Ishikawa (cell line): ENCODE results near the gene ZGPAT.

Source experiments
- CEBPB ChIP-seq: IDR thresholded peaks from 2 replicates; pipeline ENCODE4 v1.6.1; 2012
- CREB1 ChIP-seq: IDR thresholded peaks from 2 replicates; pipeline ENCODE4 v1.6.1; 2012; ENCODE audit warnings: low read depth
- EGR1 ChIP-seq: IDR thresholded peaks from 2 replicates; pipeline ENCODE4 v1.6.1; 2012
- EP300 ChIP-seq: IDR thresholded peaks from 2 replicates; pipeline ENCODE4 v1.6.1; 2012; ENCODE audit warnings: borderline replicate concordance
- FOXM1 ChIP-seq: IDR thresholded peaks from 2 replicates; pipeline ENCODE4 v1.6.1; 2012; ENCODE audit warnings: low read depth, borderline replicate concordance
- NFIC ChIP-seq: IDR thresholded peaks from 2 replicates; pipeline ENCODE4 v1.6.1; 2012
- RAD21 ChIP-seq: IDR thresholded peaks from 2 replicates; pipeline ENCODE4 v1.6.1; 2012; ENCODE audit warnings: low read depth
- TAF1 ChIP-seq: IDR thresholded peaks from 2 replicates; pipeline ENCODE4 v1.6.1; 2012; ENCODE audit warnings: low read depth, mild to moderate bottlenecking
- TCF12 ChIP-seq: IDR thresholded peaks from 2 replicates; pipeline ENCODE4 v1.6.1; 2012; ENCODE audit warnings: low read depth
- TEAD4 ChIP-seq: IDR thresholded peaks from 2 replicates; pipeline ENCODE4 v1.6.1; 2012
- USF1 ChIP-seq: IDR thresholded peaks from 2 replicates; pipeline ENCODE4 v1.6.1; 2012
- YY1 ChIP-seq: IDR thresholded peaks from 2 replicates; pipeline ENCODE4 v1.6.1; 2012; ENCODE audit warnings: low read depth
- ZBTB7A ChIP-seq: IDR thresholded peaks from 2 replicates; pipeline ENCODE4 v1.6.1; 2012; ENCODE audit warnings: low read depth
- TF ChIP-seq, protein P1 (sequence below): IDR thresholded peaks from 2 replicates; pipeline ENCODE4 v1.6.1; 2012
- TF ChIP-seq, protein P2 (sequence below): IDR thresholded peaks from 2 replicates; pipeline ENCODE4 v1.6.1; 2012; ENCODE audit warnings: low read depth, mild to moderate bottlenecking

Gene ZGPAT

DNA sequence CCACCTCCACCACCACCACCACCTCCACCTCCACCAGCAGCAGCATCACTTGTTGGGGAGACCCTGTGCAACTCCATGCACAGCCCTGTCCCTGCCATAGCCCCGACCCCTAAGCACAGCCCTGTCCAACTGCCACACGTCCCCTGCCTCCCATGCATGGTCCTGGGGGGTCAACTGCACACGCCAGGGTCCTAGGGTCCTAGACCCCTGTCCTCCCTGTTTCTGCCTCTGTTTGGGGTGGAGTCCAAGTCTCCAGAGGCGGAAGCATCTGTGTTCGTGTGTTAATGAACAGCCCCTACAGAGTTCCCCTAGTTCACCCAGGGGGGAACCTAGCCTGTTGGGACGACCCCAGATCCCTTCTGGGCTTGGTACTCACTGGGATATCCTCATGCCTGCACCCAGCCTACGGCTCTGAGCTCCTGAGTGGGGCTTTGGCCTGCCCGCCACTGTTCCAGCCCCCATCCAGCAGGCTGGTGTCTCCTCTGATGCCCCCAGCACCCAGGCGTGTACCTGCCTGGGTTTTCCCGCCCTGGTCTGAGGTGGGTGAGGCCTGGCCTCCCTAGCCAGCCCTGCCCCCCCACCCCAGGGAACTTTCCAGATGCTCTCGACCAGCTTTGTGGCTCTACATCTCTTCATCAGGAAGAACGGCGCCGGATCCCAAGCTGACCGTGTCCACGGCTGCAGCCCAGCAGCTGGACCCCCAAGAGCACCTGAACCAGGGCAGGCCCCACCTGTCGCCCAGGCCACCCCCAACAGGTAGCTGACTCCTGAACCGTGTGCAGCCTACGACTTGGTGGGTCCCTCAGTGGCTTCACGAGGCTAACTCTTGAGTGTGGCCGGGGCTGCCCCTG is 13.9 kb upstream of the ZGPAT start:
- TF ChIP-seq USF1: no peak
- TF ChIP-seq TCF12: no peak
- no peak for TF ChIP-seq ZBTB7A
- TF ChIP-seq CREB1: no peak
- TF ChIP-seq EGR1: no peak
- TF ChIP-seq, protein P1, sequence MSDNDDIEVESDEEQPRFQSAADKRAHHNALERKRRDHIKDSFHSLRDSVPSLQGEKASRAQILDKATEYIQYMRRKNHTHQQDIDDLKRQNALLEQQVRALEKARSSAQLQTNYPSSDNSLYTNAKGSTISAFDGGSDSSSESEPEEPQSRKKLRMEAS: no peak
- no peak for TF ChIP-seq NFIC
- no peak for TF ChIP-seq EP300
- TF ChIP-seq TEAD4: no peak
- no peak for TF ChIP-seq TAF1
- TF ChIP-seq, protein P2, sequence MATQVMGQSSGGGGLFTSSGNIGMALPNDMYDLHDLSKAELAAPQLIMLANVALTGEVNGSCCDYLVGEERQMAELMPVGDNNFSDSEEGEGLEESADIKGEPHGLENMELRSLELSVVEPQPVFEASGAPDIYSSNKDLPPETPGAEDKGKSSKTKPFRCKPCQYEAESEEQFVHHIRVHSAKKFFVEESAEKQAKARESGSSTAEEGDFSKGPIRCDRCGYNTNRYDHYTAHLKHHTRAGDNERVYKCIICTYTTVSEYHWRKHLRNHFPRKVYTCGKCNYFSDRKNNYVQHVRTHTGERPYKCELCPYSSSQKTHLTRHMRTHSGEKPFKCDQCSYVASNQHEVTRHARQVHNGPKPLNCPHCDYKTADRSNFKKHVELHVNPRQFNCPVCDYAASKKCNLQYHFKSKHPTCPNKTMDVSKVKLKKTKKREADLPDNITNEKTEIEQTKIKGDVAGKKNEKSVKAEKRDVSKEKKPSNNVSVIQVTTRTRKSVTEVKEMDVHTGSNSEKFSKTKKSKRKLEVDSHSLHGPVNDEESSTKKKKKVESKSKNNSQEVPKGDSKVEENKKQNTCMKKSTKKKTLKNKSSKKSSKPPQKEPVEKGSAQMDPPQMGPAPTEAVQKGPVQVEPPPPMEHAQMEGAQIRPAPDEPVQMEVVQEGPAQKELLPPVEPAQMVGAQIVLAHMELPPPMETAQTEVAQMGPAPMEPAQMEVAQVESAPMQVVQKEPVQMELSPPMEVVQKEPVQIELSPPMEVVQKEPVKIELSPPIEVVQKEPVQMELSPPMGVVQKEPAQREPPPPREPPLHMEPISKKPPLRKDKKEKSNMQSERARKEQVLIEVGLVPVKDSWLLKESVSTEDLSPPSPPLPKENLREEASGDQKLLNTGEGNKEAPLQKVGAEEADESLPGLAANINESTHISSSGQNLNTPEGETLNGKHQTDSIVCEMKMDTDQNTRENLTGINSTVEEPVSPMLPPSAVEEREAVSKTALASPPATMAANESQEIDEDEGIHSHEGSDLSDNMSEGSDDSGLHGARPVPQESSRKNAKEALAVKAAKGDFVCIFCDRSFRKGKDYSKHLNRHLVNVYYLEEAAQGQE: no peak
- TF ChIP-seq RAD21: no peak
- no peak for TF ChIP-seq CEBPB
- TF ChIP-seq YY1: no peak
- no peak for TF ChIP-seq FOXM1

DNA sequence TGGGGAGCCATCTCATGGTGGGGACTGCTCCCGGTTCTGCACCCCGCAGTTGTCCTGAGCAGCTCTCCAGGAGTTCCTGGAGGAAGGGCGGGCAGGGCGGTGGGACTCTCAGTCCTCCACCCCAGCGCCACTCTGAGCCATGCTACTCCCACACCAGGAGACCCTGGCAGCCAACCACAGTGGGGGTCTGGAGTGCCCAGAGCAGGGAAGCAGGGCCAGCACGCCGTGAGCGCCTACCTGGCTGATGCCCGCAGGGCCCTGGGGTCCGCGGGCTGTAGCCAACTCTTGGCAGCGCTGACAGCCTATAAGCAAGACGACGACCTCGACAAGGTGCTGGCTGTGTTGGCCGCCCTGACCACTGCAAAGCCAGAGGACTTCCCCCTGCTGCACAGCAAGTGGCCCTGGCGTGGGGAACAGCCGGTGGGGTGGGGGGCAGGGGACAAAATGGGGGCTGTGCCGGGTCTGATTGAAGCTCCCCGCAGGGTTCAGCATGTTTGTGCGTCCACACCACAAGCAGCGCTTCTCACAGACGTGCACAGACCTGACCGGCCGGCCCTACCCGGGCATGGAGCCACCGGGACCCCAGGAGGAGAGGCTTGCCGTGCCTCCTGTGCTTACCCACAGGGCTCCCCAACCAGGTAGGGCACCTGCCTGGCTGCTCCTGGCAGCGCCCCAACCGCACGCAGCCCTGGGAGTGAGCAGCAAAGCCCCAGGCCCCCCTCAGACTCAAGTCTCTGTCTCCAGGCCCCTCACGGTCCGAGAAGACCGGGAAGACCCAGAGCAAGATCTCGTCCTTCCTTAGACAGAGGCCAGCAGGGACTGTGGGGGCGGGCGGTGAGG is 13.0 kb upstream of the ZGPAT start:
- no peak for TF ChIP-seq FOXM1
- no peak for TF ChIP-seq EGR1
- no peak for TF ChIP-seq YY1
- no peak for TF ChIP-seq ZBTB7A
- TF ChIP-seq NFIC: no peak
- TF ChIP-seq CREB1: no peak
- no peak for TF ChIP-seq CEBPB

DNA sequence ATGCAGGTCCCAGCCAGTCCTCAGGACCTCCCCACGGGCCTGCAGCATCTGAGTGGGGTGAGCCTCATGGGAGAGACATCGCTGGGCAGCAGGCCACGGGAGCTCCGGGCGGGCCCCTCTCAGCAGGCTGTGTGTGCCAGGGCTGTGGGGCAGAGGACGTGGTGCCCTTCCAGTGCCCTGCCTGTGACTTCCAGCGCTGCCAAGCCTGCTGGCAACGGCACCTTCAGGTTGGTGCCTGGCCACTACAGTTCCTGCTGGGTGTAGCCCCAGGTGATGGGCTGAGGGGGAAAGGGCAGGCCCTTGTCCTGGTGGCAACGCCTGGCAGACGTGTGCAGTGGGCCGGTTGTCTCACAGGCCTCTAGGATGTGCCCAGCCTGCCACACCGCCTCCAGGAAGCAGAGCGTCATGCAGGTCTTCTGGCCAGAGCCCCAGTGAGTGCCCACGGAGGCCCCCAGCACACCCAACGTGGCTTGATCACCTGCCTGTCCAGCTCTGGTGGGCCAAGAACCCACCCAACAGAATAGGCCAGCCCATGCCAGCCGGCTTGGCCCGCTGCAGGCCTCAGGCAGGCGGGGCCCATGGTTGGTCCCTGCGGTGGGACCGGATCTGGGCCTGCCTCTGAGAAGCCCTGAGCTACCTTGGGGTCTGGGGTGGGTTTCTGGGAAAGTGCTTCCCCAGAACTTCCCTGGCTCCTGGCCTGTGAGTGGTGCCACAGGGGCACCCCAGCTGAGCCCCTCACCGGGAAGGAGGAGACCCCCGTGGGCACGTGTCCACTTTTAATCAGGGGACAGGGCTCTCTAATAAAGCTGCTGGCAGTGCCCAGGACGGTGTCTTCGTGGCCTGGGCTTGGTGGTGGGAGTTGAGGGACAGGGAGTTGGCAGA is 12.2 kb upstream of the ZGPAT start:
- TF ChIP-seq NFIC (no peak), CREB1 (no peak), CEBPB (no peak), ZBTB7A (no peak), TCF12 (no peak), FOXM1 (no peak), USF1 (no peak)

DNA sequence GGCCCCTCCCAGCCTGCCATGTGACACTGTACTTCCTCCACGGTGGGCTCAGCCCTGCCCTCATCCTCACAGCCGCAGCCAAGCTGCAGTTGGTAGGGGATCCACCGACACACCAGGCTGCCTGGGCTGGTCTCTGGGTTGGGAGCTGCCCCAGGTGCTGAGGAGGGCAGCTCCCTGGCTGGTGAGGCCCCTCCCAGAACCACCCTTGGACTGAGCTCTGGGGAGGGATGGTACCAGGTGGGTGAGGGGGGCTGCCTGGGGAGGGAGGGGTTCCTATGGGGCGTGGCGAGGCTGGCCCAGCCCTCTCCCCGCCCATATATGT is 11.6 kb upstream of the ZGPAT start:
- TF ChIP-seq, protein P1: no peak
- TF ChIP-seq, protein P2: 0 out of 2 replicates have a peak, but pooled peaks have one; percentile 28

- no peak for TF ChIP-seq CREB1
- TF ChIP-seq, protein P2: no peak
Measured at GRCh38 chr20:63696628-63697356, 11.0 kb upstream of the ZGPAT start, which contains the start of gene TNFRSF6B. TNFRSF6B (plus strand) TSS chr20:63696652; CDS start chr20:63696768, 116 bp downstream.
